ENCODE results near the gene C1orf115.
"Not testable (repeated sequence)": the region's sequence is repeated elsewhere in the genome, so short reads cannot be mapped to it uniquely, and the experiment has no call there.

Gene C1orf115

DNA sequence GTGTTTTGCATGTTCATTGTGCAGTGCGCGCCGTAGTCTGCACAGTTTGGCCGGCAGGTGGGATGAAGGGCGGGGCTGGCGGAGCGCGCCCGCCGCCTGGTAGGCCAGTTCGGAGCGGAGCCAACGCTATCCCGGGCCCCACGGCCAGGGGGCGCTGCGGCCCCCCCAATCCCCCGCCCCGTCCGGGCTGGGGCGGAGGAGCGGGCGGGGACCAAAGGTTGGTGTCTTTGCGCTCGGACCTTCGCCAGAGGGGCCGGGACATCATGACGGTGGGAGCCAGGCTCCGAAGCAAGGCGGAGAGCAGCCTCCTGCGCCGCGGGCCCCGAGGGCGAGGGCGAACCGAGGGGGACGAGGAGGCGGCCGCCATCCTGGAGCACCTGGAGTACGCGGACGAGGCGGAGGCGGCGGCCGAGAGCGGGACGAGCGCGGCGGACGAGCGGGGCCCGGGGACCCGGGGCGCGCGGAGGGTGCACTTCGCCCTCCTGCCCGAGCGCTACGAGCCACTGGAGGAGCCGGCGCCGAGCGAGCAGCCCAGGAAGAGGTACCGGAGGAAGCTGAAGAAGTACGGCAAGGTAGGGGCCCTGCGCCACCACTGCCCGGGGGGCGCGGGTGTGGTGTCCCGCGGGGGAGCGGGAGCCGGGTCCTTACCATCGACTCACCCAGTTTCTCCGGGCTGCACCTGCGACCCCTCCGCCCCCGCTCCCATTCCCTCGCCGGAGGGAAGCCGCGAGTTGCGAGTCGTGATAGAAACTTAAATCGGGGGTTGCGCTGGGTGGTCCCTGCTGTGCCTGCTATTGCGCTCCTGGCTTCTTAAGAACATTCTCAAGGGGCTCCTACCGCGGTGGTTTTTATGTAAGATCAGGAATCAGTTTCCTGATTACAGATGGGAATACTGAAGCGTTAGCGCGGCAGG, at the start of gene C1orf115:
Gene C1orf115 (plus strand): TSS at position 224 of the 913 bp plus-strand sequence. CDS start 40 bp downstream, at position 264.
- peak; percentile 90 for DNase-seq (ENCODE audit: low spot score)

GRCh38 chr1:220642285-220642684, 47.9 kb upstream of the C1orf115 start:
- no peak for DNase-seq (ENCODE audit: low spot score)

- DNase-seq (ENCODE audit: low spot score), result no peak
These were observed 37.2 kb upstream of the C1orf115 start for GRCh38 chr1:220652995-220653394.

- DNase-seq (ENCODE audit: low spot score), result no peak
These were observed 34.7 kb upstream of the C1orf115 start for GRCh38 chr1:220655509-220655908.

DNA sequence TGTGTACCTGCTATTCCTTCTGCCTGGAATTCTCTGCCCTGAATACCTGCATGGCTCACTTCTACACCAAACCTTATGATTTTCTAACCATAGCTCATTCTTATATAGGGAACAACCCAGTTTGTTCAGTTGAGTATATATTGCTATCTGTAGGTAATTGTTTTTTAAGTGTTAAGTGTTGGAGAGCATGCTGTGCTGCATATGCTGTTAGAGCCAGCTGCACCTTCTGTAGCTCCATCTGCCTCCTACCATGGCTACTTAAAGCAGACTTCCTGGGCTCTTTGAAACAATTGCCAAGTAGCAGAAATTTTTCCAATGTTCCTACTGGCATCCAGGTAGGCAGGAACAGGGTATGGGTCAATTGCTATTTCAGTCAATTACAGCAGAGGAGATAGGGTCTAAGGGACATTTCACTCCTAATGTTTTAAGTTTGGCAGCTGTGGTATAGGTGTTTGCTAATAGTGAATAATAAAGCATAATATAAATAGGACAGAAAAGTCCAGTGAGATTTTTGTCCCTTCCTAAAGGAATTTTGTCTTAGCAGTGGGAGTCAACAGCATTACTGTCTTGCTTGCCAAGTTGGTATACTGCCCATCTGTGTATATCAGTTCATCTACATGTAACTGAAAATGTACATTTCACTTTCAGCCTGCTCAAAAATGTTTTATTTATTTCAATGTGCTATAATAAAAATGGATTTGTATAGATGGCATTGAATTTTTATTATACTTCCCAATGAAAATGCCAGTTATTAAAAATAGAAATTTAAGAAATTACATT, 34.0 kb upstream of the C1orf115 start:
- no peak for DNase-seq (ENCODE audit: low spot score)

DNA sequence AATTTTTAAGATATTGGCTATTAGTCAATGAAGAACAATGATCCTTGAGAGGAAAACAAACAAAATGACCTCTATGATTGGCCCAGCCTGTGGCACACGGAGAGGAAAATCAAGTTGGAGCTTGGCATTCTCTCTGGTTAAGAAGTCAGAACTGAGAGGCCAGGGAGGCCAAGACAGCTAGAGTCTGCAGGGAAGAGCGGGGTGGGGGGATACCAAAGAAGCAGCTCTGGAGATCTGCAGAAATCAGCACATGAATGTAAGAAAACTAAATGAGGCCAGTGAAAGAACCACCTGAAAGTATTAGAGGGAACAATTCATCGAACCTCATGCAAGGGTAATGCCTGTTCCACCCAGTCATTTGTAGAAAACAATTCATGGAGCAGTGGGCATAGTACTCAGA, 23.8 kb upstream of the C1orf115 start:
- no peak for DNase-seq (ENCODE audit: low spot score)

DNA sequence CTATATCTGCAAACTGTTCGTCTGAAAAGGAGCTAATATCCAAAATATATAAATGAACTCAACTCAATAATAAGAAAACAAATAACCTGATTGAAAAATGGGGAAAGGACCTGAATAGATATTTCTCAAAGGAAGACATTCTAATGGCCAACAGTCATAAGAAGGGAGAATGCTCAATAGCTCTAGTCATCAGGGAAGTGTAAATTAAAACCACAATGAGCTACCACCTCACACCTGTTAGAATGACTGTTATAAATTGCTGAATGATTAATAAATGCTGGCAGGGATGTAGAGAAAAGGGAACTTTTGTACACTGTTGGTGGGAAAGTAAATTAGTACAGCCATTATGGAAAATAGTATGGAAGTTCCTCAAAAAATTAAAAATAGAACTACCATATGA, 21.2 kb upstream of the C1orf115 start:
- no peak for DNase-seq (ENCODE audit: low spot score)

- no peak for DNase-seq (ENCODE audit: low spot score)
These were observed 19.8 kb upstream of the C1orf115 start for GRCh38 chr1:220670365-220670764.

DNA sequence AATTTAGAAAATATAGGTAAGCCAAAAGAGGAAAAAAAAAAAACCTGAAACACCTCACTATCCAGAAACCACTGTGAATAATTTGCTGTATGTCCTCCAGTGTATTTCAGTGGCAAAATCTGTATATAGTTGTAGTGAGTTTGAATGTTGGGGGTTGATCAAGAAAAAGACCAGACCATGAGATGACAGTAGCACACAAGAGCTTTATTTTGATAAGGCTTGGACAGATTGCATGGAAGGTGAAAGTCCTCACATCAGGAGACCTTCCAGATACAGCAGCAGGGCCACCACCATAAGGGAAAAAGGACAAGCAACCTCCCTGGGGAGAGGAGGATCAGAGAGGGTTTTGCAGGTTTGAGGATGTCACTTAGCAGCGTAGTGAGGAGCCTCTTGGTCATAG, 16.2 kb upstream of the C1orf115 start:
- DNase-seq (ENCODE audit: low spot score), result no peak

DNA sequence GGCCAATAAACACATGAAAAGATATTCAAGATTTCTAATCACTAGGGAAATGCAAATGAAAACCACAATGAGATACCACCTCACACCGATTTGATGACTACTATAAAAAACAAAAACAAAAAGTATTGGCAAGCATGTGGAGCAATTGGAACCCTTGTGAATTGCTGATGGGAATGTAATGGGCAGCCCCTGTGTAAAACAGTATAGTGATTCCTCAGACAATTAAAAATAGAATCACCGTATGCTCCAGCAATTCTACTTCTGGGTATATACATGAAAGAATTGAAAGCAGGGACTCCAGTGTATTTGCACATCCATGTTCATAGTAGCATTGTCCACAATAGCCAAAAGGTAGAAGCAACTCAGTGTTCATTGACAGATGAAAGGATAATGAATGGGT, 12.9 kb upstream of the C1orf115 start:
- no peak for DNase-seq (ENCODE audit: low spot score)

DNA sequence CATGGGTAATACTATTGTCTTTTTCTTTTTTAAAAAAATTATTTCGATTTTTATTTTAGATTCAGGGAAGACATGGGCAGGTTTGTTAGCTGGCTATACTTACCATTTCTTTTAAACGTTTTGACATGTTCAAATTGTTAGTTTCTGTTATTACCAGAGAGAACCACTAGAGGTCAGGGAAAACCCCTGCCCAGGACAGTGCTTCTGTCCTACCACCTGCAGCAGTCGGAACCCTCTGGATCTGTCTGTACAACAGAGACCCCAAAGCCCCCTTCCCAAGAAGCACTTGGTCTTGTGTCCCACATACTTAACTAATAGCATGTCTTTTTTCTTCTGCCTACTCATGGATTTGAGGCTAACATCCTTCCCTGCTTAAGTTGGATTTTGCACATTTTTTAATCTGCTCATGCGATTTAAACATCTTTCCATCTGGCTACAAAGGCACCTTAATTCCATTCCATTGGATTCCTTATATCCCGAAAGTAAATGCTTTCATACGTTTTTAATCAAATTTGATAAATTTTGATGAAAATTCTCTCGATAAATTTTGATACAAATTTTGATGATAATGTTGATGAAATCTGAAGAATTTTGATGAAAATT, 10.0 kb upstream of the C1orf115 start:
- peak; percentile 58 for DNase-seq (ENCODE audit: low spot score)

- DNase-seq (ENCODE audit: low spot score), result no peak
These were observed 8.8 kb upstream of the C1orf115 start for GRCh38 chr1:220681220-220681880.

DNA sequence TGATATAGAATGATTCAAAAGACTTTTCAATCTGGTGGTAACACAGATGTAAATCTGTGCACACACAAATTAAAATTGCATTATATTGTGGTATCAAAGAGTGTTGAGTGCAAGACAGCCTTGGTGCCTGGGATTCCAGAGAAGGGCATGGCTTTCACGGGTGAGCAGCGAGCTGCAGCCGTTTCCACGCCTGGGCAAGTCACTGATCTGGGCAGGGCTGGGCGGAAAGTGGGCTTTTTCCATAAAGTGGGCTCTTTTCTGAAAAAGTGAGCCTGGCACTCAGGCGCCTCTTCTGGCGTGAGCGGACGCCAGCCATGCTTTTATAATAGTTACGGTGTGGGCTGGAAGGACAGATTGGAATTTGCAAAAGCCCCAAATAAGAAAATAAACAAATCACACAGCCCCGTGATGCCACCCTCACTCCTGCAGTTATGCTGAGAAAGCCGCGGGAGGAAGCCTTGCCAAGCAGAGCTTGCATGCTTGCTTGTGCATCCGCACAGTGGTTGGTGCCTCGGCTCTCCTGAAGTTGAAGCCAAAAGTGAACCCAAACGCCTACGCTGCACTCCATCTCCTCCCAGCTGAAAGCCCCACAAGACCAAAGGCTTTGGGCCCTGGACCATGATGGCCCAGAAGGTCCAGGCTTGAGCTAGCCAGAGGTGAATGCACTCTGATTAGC, 7.1 kb upstream of the C1orf115 start:
- no peak for DNase-seq (ENCODE audit: low spot score)

DNA sequence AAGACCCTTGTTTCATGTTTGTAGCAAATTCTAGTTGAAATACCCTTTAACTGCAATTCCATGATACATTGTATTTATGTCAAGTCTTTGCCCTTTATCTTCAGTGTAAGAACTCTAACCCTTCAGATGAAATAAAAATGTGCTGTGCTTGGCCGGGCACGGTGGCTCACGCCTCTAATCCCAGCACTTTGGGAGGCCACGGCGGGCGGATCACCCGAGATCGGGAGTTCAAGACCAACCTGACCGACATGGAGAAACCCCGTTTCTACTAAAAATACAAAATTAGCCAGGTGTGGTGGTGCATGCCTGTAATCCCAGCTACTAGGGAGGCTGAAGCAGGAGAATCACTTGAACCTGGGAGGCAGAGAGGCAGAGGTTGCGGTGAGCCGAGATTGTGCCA, 6.4 kb upstream of the C1orf115 start:
- DNase-seq (ENCODE audit: low spot score), result not testable (repeated sequence)

DNA sequence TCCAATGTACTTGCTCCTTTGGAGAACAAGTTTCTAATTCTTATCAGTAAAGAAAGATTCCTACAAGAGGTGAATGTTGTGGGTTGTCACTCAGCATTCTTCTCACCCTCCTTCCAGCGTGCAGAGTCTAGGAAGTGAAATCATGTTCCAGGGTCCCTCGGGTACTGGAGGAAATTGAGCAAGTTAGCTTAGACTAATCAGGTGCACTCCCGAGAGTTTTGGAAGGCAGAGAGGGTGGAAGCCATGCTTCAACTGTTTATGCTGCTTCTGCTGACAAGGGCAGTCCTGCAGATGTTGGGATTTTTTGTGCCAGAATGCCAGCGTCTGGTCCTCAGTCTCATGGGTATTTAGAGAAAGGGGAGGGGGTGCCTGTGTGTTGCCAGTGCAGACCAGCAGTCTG, 5.3 kb upstream of the C1orf115 start:
- DNase-seq (ENCODE audit: low spot score), result no peak

GRCh38 chr1:220685879-220686278, 4.3 kb upstream of the C1orf115 start:
- no peak for DNase-seq (ENCODE audit: low spot score)

DNA sequence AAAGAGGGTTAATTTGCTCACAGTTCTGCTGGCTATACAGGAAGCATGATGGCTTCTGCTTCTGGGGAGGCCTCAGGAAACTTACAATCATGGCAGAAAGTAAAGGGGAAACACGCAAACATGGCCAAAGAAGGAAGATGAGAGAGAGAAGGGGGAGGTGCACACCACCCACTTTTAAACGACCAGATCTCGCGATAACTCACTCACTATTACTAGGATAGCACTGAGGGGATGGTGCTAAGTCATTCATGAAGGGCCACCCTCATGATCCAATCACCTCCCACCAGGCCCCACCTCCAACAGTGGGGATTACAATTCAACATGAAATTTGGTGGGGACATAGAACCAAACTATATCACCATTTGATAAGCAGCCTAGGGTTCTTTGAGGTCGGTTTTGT, 2.4 kb upstream of the C1orf115 start:
- no peak for DNase-seq (ENCODE audit: low spot score)

DNA sequence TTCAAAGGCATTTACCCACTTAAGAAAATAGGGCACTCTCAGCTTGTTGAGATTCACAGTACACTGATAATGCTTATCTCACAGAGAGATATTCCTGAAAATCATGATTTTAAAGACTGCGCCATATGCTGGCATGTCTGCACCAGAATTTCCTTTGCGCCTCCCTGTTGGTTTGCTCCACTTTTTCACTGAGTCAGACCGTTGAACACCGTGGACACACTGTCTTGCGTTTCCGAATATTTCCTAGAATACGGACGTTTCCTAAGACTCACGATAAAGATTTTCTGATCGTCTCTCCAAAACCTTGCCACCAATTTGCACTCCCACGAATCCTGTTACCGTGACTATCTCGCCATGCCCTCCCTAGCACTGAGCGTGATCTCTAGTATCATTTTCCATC, 497 bp upstream of the C1orf115 start:
- DNase-seq (ENCODE audit: low spot score), result no peak

DNA sequence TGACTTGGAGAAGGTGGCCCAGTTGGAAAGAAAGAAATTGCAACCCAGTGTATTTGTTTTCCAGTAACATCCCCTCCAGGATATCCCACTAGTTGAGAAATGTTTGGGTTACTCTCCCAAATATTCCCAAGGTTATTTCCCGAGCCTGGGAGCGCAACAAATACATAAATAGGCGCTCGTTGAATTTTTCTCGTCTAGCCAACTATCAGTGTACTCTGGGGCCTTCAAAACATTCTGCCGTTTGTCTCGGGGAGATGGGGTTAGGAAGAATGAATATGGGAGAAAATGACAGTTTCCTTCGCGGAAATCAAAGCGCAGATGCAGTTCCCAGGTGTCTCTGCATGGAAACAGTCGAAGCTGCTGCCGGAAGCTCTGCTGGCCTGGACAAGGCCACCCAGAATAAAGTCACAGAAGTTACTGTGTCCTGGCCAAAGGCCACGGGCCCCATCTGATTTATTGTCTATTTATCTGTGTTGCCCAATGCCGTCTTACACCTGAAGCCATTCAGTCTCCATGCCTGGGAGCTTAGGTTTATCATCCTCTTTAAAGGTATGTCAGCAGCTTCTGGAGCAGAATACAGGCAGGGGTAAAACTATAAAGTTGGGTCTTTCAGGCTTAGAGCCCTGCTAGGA, 1.0 kb downstream of the C1orf115 start:
- DNase-seq (ENCODE audit: low spot score), result no peak

- no peak for DNase-seq (ENCODE audit: low spot score)
These were observed 2.5 kb downstream of the C1orf115 start for GRCh38 chr1:220692436-220693228.

Measured in AG08396 (cell line).